Measurements from ENCODE around the gene DIP2C. TPM values are rescaled to one million over a fixed set of nuclear protein-coding genes. Genes with fewer than 3 reads are reported as not detected.

The DIP2C gene
- total RNA-seq, 2 experiments from 2014 or later: 0.85 to 0.95 TPM

GRCh38 chr10:591646-592045, 97.8 kb downstream of the DIP2C start:
- intact Hi-C loops (cut with micrococcal nuclease): no loop called here
- ATAC-seq (no peak), DNase-seq (no peak)
- no peaks in the 10 kb centered on the region for H3K9me3 Mint-ChIP-seq
- no peaks in the 10 kb centered on the region for H3K36me3 Mint-ChIP-seq (ENCODE audit: low read depth)
- ChIA-PET CTCF (no interaction called here), POLR2A (interaction anchor here (0.6 kb wide), 1 partner anchor 140 kb away, joined by 3 read pairs; no protein-coding TSS in a partner anchor)
- H3K27ac Mint-ChIP-seq: no peak overlapping the region
- H3K4me3 Mint-ChIP-seq: no peak overlapping the region
- TF ChIP-seq, protein P1, sequence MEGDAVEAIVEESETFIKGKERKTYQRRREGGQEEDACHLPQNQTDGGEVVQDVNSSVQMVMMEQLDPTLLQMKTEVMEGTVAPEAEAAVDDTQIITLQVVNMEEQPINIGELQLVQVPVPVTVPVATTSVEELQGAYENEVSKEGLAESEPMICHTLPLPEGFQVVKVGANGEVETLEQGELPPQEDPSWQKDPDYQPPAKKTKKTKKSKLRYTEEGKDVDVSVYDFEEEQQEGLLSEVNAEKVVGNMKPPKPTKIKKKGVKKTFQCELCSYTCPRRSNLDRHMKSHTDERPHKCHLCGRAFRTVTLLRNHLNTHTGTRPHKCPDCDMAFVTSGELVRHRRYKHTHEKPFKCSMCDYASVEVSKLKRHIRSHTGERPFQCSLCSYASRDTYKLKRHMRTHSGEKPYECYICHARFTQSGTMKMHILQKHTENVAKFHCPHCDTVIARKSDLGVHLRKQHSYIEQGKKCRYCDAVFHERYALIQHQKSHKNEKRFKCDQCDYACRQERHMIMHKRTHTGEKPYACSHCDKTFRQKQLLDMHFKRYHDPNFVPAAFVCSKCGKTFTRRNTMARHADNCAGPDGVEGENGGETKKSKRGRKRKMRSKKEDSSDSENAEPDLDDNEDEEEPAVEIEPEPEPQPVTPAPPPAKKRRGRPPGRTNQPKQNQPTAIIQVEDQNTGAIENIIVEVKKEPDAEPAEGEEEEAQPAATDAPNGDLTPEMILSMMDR (IDR thresholded peaks at IDR 0.05): no peak
- H3K27me3 Mint-ChIP-seq: peaks cover 3% of the 10 kb centered on the region
- no peaks in the 10 kb centered on the region for H3K4me1 Mint-ChIP-seq (ENCODE audit: low read depth)

DNA sequence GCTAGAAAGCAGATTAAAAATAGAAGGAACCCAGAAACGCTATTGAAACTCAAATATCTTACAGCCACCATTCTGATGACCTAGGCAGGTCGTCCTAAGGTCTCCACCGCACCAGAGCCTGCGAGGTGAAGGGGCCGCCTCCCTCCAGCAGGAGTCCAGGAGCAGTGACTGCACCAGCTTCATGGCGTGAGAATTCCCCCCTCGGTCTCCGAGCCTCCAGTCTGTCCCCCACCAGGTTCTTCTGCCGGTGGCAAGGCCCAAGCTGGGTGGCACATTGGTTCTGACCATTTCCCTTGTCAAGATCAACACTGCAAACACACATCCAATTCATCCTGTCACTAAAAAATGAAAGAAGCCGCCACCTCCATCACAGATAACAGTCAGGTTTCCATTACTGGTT, 98.7 kb downstream of the DIP2C start:
- no peaks in the 10 kb centered on the region for H3K4me1 Mint-ChIP-seq (ENCODE audit: low read depth)
- no peaks in the 10 kb centered on the region for H3K36me3 Mint-ChIP-seq (ENCODE audit: low read depth)
- no peak for DNase-seq
- intact Hi-C loops (cut with micrococcal nuclease): no loop called here
- peaks cover 3% of the 10 kb centered on the region for H3K27me3 Mint-ChIP-seq
- TF ChIP-seq, protein P1 (IDR thresholded peaks at IDR 0.05): no peak
- ChIA-PET CTCF (no interaction called here), POLR2A (no interaction called here)
- no peak for ATAC-seq
- no peaks in the 10 kb centered on the region for H3K9me3 Mint-ChIP-seq
- H3K27ac Mint-ChIP-seq: no peak overlapping the region
- no peak overlapping the region for H3K4me3 Mint-ChIP-seq

- ChIA-PET POLR2A (no interaction called here), CTCF (no interaction called here)
- TF ChIP-seq, protein P1 (IDR thresholded peaks at IDR 0.05): no peak
- DNase-seq (no peak), ATAC-seq (no peak)
- no peak overlapping the region for H3K4me3 Mint-ChIP-seq
- H3K27ac Mint-ChIP-seq: no peak overlapping the region
- H3K4me1 Mint-ChIP-seq (ENCODE audit: low read depth): no peaks in the 10 kb centered on the region
- H3K36me3 Mint-ChIP-seq (ENCODE audit: low read depth): no peaks in the 10 kb centered on the region
- intact Hi-C loops (cut with micrococcal nuclease): no loop called here
- no peaks in the 10 kb centered on the region for H3K9me3 Mint-ChIP-seq
- peaks cover 3% of the 10 kb centered on the region for H3K27me3 Mint-ChIP-seq
These were observed 99.3 kb downstream of the DIP2C start for GRCh38 chr10:589961-590680.

DNA sequence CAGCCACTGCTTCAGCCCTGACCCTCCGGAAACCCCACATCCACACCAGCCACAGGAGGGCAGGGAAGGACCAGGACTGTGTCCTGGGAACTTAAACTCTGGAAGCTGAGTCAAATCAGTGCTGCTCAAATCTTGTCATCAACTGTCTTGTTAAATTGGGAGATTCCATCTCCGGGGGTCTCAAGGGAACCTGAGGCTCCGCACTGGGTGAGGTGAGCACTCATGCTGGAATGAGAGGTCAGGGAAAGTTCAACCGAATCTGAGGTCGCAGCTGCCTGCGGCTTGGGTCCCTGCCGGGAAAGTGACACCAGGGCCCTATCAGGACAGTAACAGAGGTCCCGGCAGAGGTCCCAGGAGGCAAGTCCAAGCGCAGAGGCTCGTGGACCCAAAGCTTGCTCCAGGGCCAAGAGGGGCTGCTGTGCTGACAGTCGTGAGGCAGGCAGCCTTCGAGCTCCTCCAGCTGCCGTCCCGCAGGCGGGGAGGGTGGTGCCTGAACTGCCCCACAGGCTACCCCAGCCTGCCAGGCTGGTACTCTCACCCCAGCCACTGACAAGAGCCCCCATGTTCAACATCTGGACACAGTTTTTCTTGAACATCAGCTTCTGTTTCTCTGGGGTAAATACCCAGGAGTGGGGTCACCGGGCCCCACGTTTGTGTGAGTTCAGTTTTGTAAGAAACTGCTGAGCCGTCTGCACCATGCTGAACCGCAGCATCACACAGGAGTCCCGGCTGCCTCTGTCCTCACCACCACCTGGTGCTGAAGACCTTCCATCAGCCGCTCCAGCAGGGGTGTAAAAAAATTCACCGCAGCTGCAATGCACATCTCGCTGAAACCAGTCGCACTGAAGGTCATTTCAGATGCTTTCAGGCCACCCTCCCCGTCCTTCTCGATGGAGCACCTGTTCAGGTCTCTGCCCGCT, 101.0 kb downstream of the DIP2C start:
- Mint-ChIP-seq H3K27me3 (peaks cover 3% of the 10 kb centered on the region), H3K36me3 (ENCODE audit: low read depth) (no peaks in the 10 kb centered on the region), H3K27ac (no peak overlapping the region), H3K9me3 (no peaks in the 10 kb centered on the region), H3K4me1 (ENCODE audit: low read depth) (no peaks in the 10 kb centered on the region), H3K4me3 (no peak overlapping the region)
- CTCF ChIA-PET: no interaction called here
- no peak for ATAC-seq
- TF ChIP-seq, protein P1 (IDR thresholded peaks at IDR 0.05): no peak
- POLR2A ChIA-PET: no interaction called here
- no peak for DNase-seq
- intact Hi-C loops (cut with micrococcal nuclease): no loop called here

DNA sequence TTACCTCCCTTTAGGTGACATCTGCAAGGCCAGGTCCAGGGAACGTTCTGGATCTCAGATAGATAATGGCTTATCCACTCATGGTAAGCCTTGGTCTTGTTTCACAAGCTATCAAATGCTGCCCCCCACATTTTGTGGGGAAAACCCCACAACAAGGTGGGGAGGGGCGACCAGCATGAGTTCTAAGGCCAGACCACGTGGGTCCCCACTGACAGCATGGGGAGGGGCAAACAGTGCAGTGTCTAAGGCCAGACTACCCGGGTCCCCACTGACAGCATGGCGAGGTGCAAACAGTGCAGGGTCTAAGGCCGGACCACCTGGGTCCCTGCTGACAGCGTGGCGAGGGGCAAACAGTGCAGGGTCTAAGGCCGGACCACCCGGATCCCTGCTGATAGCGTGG, 102.8 kb downstream of the DIP2C start:
- H3K27me3 Mint-ChIP-seq: peaks cover 2% of the 10 kb centered on the region
- CTCF ChIA-PET: no interaction called here
- intact Hi-C loops (cut with micrococcal nuclease): no loop called here
- POLR2A ChIA-PET: no interaction called here
- no peak overlapping the region for H3K27ac Mint-ChIP-seq
- TF ChIP-seq, protein P1 (IDR thresholded peaks at IDR 0.05): no peak
- H3K36me3 Mint-ChIP-seq (ENCODE audit: low read depth): no peaks in the 10 kb centered on the region
- ATAC-seq (no peak), DNase-seq (no peak)
- H3K4me1 Mint-ChIP-seq (ENCODE audit: low read depth): no peaks in the 10 kb centered on the region
- H3K9me3 Mint-ChIP-seq: no peaks in the 10 kb centered on the region
- no peak overlapping the region for H3K4me3 Mint-ChIP-seq
